ENCODE results near the gene CLDN2. TPM values are rescaled to one million over a fixed set of nuclear protein-coding genes. Genes with fewer than 3 reads are reported as not detected.

The CLDN2 gene
- total RNA-seq, 1 donor, result not detected

GRCh38 chrX:106894978-106895452, 25.2 kb upstream of the CLDN2 start:
- H3K4me3 ChIP-seq (ENCODE audit: low read depth, low read length), result no peak overlapping the region
- no peak for TF ChIP-seq CTCF (IDR thresholded peaks at IDR 0.05; ENCODE audit: insufficient read depth, low read depth, low read length)
- peak; percentile 68 for DNase-seq (ENCODE audit: low read depth)

GRCh38 chrX:106897259-106897658, 22.9 kb upstream of the CLDN2 start:
- DNase-seq (ENCODE audit: low read depth), result peak; percentile 30
- no peak for TF ChIP-seq CTCF (IDR thresholded peaks at IDR 0.05; ENCODE audit: insufficient read depth, low read depth, low read length)
- no peak overlapping the region for H3K4me3 ChIP-seq (ENCODE audit: low read depth, low read length)

GRCh38 chrX:106898462-106898861, 21.7 kb upstream of the CLDN2 start:
- DNase-seq (ENCODE audit: low read depth), result peak; percentile 69
- H3K4me3 ChIP-seq (ENCODE audit: low read depth, low read length), result no peak overlapping the region
- peak; percentile 31 for TF ChIP-seq CTCF (IDR thresholded peaks at IDR 0.05; ENCODE audit: insufficient read depth, low read depth, low read length)

- DNase-seq (ENCODE audit: low read depth), result no peak
- TF ChIP-seq CTCF (IDR thresholded peaks at IDR 0.05; ENCODE audit: insufficient read depth, low read depth, low read length), result no peak
- H3K4me3 ChIP-seq (ENCODE audit: low read depth, low read length), result no peak overlapping the region
Observed at GRCh38 chrX:106899276-106899675, 20.9 kb upstream of the CLDN2 start.

- no peak for TF ChIP-seq CTCF (IDR thresholded peaks at IDR 0.05; ENCODE audit: insufficient read depth, low read depth, low read length)
- no peak for DNase-seq (ENCODE audit: low read depth)
- H3K4me3 ChIP-seq (ENCODE audit: low read depth, low read length), result no peak overlapping the region
Observed at GRCh38 chrX:106899841-106900240, 20.4 kb upstream of the CLDN2 start.

GRCh38 chrX:106901341-106901740, 18.9 kb upstream of the CLDN2 start:
- no peak overlapping the region for H3K4me3 ChIP-seq (ENCODE audit: low read depth, low read length)
- no peak for DNase-seq (ENCODE audit: low read depth)
- no peak for TF ChIP-seq CTCF (IDR thresholded peaks at IDR 0.05; ENCODE audit: insufficient read depth, low read depth, low read length)

- no peak for DNase-seq (ENCODE audit: low read depth)
- H3K4me3 ChIP-seq (ENCODE audit: low read depth, low read length), result no peak overlapping the region
- no peak for TF ChIP-seq CTCF (IDR thresholded peaks at IDR 0.05; ENCODE audit: insufficient read depth, low read depth, low read length)
Observed at GRCh38 chrX:106901781-106902219, 18.4 kb upstream of the CLDN2 start.

Measured in fibroblast of villous mesenchyme (primary cell).